T-helper 17 cell (primary cell): ENCODE results near the gene C12orf42. TPM values are rescaled to one million over a fixed set of nuclear protein-coding genes. Genes with fewer than 3 reads are reported as not detected.

Experiments
- ATAC-seq: fragments of 150-1000 bp; cut with Tn5 transposase; 2 replicates; pipeline ENCODE4 v1.10.0; 2021; ENCODE audit warnings: mild to moderate bottlenecking, moderate library complexity
- DNase-seq, 3 donors: peaks; one replicate each; pipeline versions ENCODE4 v3.0.0 to v3.0.0-alpha.2; 2020 to 2021
- H3K9me3 ChIP-seq: one replicate; pipeline ENCODE4 v1.7.0; 2013; ENCODE audit warnings: low read length, mild to moderate bottlenecking; ENCODE audit not compliant: control insufficient read depth, poor library complexity, severe bottlenecking
- H3K27ac Mint-ChIP-seq: one replicate; pipeline ENCODE4 v1.8.0; 2022; ENCODE audit warnings: mild to moderate bottlenecking, moderate library complexity, mixed read lengths
- H3K27me3 Mint-ChIP-seq: one replicate; pipeline ENCODE4 v1.8.0; 2022; ENCODE audit warnings: mixed read lengths
- H3K36me3 Mint-ChIP-seq: one replicate; pipeline ENCODE4 v1.8.0; 2022; ENCODE audit warnings: low read depth, mixed read lengths
- H3K4me1 Mint-ChIP-seq: one replicate; pipeline ENCODE4 v1.8.0; 2022; ENCODE audit warnings: mild to moderate bottlenecking, mixed read lengths
- H3K4me3 Mint-ChIP-seq: one replicate; pipeline ENCODE4 v1.8.0; 2022; ENCODE audit warnings: mild to moderate bottlenecking, moderate library complexity, mixed read lengths
- total RNA-seq, 4 donors: library from RNA in 2 of 4; stranded (reverse) in 2 of 4; gene quantifications; one replicate each; pipeline ENCODE4 v1.2.3 and lab custom pipeline; 2022 to 2026

C12orf42 gene
- total RNA-seq, 2 donors from 2014 or later, result 3.3 to 7.1 TPM

- H3K9me3 ChIP-seq, result no peaks in the 10 kb centered on the region
- H3K4me3 Mint-ChIP-seq, result no peak overlapping the region
- no peaks in the 10 kb centered on the region for H3K4me1 Mint-ChIP-seq
- H3K27me3 Mint-ChIP-seq, result no peaks in the 10 kb centered on the region
- no peak overlapping the region for H3K27ac Mint-ChIP-seq
- H3K36me3 Mint-ChIP-seq, result no peaks in the 10 kb centered on the region
- DNase-seq (no peak), ATAC-seq (no peak)
Measured at GRCh38 chr12:103387385-103387784, 108.4 kb downstream of the C12orf42 start.

GRCh38 chr12:103386451-103386850 is 109.3 kb downstream of the C12orf42 start:
- ATAC-seq (no peak), DNase-seq (no peak)
- H3K27me3 Mint-ChIP-seq, result no peaks in the 10 kb centered on the region
- H3K36me3 Mint-ChIP-seq, result no peaks in the 10 kb centered on the region
- H3K4me3 Mint-ChIP-seq, result no peak overlapping the region
- H3K9me3 ChIP-seq, result no peaks in the 10 kb centered on the region
- H3K4me1 Mint-ChIP-seq, result no peaks in the 10 kb centered on the region
- H3K27ac Mint-ChIP-seq, result no peak overlapping the region

GRCh38 chr12:103382736-103383346 is 112.9 kb downstream of the C12orf42 start:
- Mint-ChIP-seq H3K4me3 (no peak overlapping the region), H3K27me3 (no peaks in the 10 kb centered on the region)
- DNase-seq, result no peak

GRCh38 chr12:103382119-103382518 is 113.6 kb downstream of the C12orf42 start:
- no peak for DNase-seq
- H3K9me3 ChIP-seq, result no peaks in the 10 kb centered on the region
- Mint-ChIP-seq H3K4me1 (no peaks in the 10 kb centered on the region), H3K36me3 (no peaks in the 10 kb centered on the region), H3K4me3 (no peak overlapping the region), H3K27ac (no peak overlapping the region), H3K27me3 (no peaks in the 10 kb centered on the region)
- ATAC-seq, result no peak

More at GRCh38 chr12:103382736-103383346, 112.9 kb downstream of the C12orf42 start:
- Mint-ChIP-seq H3K36me3 (no peaks in the 10 kb centered on the region), H3K27ac (no peak overlapping the region), H3K4me1 (no peaks in the 10 kb centered on the region)
- no peak for ATAC-seq
- H3K9me3 ChIP-seq, result no peaks in the 10 kb centered on the region

GRCh38 chr12:103379670-103380069 is 116.1 kb downstream of the C12orf42 start:
- Mint-ChIP-seq H3K27ac (no peak overlapping the region), H3K36me3 (no peaks in the 10 kb centered on the region), H3K27me3 (no peaks in the 10 kb centered on the region), H3K4me3 (no peak overlapping the region), H3K4me1 (no peaks in the 10 kb centered on the region)
- DNase-seq (no peak), ATAC-seq (no peak)
- H3K9me3 ChIP-seq, result no peaks in the 10 kb centered on the region

GRCh38 chr12:103373088-103373523 is 122.7 kb downstream of the C12orf42 start:
- no peaks in the 10 kb centered on the region for H3K4me1 Mint-ChIP-seq
- H3K9me3 ChIP-seq, result no peaks in the 10 kb centered on the region
- DNase-seq, result no peak
- H3K4me3 Mint-ChIP-seq, result no peak overlapping the region
- H3K36me3 Mint-ChIP-seq, result no peaks in the 10 kb centered on the region
- no peak for ATAC-seq
- H3K27ac Mint-ChIP-seq, result no peak overlapping the region
- H3K27me3 Mint-ChIP-seq, result no peaks in the 10 kb centered on the region

- no peaks in the 10 kb centered on the region for H3K36me3 Mint-ChIP-seq
- no peak overlapping the region for H3K27ac Mint-ChIP-seq
- no peaks in the 10 kb centered on the region for H3K4me1 Mint-ChIP-seq
- no peak overlapping the region for H3K4me3 Mint-ChIP-seq
- H3K27me3 Mint-ChIP-seq, result no peaks in the 10 kb centered on the region
- ATAC-seq, result no peak
- H3K9me3 ChIP-seq, result no peaks in the 10 kb centered on the region
- DNase-seq, result no peak
Measured at GRCh38 chr12:103369929-103370328, 125.8 kb downstream of the C12orf42 start.

GRCh38 chr12:103368167-103368566 is 127.6 kb downstream of the C12orf42 start:
- H3K9me3 ChIP-seq, result no peaks in the 10 kb centered on the region
- Mint-ChIP-seq H3K27ac (no peak overlapping the region), H3K27me3 (no peaks in the 10 kb centered on the region), H3K36me3 (no peaks in the 10 kb centered on the region), H3K4me1 (no peaks in the 10 kb centered on the region), H3K4me3 (no peak overlapping the region)
- DNase-seq (no peak), ATAC-seq (no peak)

- ATAC-seq (no peak), DNase-seq (no peak)
- Mint-ChIP-seq H3K36me3 (peaks cover 2% of the 10 kb centered on the region), H3K27ac (no peak overlapping the region), H3K4me3 (no peak overlapping the region), H3K27me3 (no peaks in the 10 kb centered on the region), H3K4me1 (no peaks in the 10 kb centered on the region)
- no peaks in the 10 kb centered on the region for H3K9me3 ChIP-seq
Measured at GRCh38 chr12:103354403-103354802, 141.4 kb downstream of the C12orf42 start.

- Mint-ChIP-seq H3K36me3 (peaks cover 2% of the 10 kb centered on the region), H3K27ac (no peak overlapping the region), H3K27me3 (no peaks in the 10 kb centered on the region), H3K4me3 (no peak overlapping the region), H3K4me1 (no peaks in the 10 kb centered on the region)
- H3K9me3 ChIP-seq, result no peaks in the 10 kb centered on the region
- DNase-seq (no peak), ATAC-seq (no peak)
Measured at GRCh38 chr12:103353913-103354312, 141.9 kb downstream of the C12orf42 start.

- H3K4me3 Mint-ChIP-seq, result no peak overlapping the region
- H3K9me3 ChIP-seq, result no peaks in the 10 kb centered on the region
- H3K27me3 Mint-ChIP-seq, result no peaks in the 10 kb centered on the region
- DNase-seq (no peak), ATAC-seq (no peak)
- H3K36me3 Mint-ChIP-seq, result peaks cover 2% of the 10 kb centered on the region
- no peaks in the 10 kb centered on the region for H3K4me1 Mint-ChIP-seq
- H3K27ac Mint-ChIP-seq, result no peak overlapping the region
Measured at GRCh38 chr12:103350116-103350515, 145.7 kb downstream of the C12orf42 start.

GRCh38 chr12:103348935-103349334 is 146.8 kb downstream of the C12orf42 start:
- no peak overlapping the region for H3K27ac Mint-ChIP-seq
- ATAC-seq (peak; percentile 28), DNase-seq (no peak)
- no peaks in the 10 kb centered on the region for H3K27me3 Mint-ChIP-seq
- H3K4me3 Mint-ChIP-seq, result no peak overlapping the region
- peaks cover 2% of the 10 kb centered on the region for H3K36me3 Mint-ChIP-seq
- no peaks in the 10 kb centered on the region for H3K9me3 ChIP-seq
- H3K4me1 Mint-ChIP-seq, result no peaks in the 10 kb centered on the region

GRCh38 chr12:103336940-103337339 is 158.8 kb downstream of the C12orf42 start:
- Mint-ChIP-seq H3K27ac (no peak overlapping the region), H3K36me3 (peaks cover 4% of the 10 kb centered on the region)

GRCh38 chr12:103334466-103334865 is 161.3 kb downstream of the C12orf42 start:
- no peaks in the 10 kb centered on the region for H3K9me3 ChIP-seq
- Mint-ChIP-seq H3K4me3 (no peak overlapping the region), H3K36me3 (peaks cover 2% of the 10 kb centered on the region), H3K4me1 (no peaks in the 10 kb centered on the region), H3K27ac (no peak overlapping the region), H3K27me3 (no peaks in the 10 kb centered on the region)
- DNase-seq (no peak), ATAC-seq (no peak)

More at GRCh38 chr12:103336940-103337339, 158.8 kb downstream of the C12orf42 start:
- DNase-seq (no peak), ATAC-seq (no peak)
- H3K9me3 ChIP-seq, result no peaks in the 10 kb centered on the region
- H3K4me3 Mint-ChIP-seq, result no peak overlapping the region
- no peaks in the 10 kb centered on the region for H3K4me1 Mint-ChIP-seq
- H3K27me3 Mint-ChIP-seq, result no peaks in the 10 kb centered on the region
